NCI-H1436 treated with DMSO at 0.1 percent for 48 hours (cell line): ENCODE results near the gene FAM117A.
"Not testable (repeated sequence)": the region's sequence is repeated elsewhere in the genome, so short reads cannot be mapped to it uniquely, and the experiment has no call there.

Experiments
- DNase-seq: peaks from one replicate; lab custom pipeline; 2025; lab: John Stamatoyannopoulos, UW

The FAM117A gene

GRCh38 chr17:49762151-49762941 lies 1.6 kb downstream of the FAM117A start:
- DNase-seq = no peak

- DNase-seq = no peak
Observed at GRCh38 chr17:49760932-49761558, 2.9 kb downstream of the FAM117A start.

- no peak for DNase-seq
Observed at GRCh38 chr17:49760296-49760695, 3.6 kb downstream of the FAM117A start.

GRCh38 chr17:49759203-49759602 lies 4.7 kb downstream of the FAM117A start:
- no peak for DNase-seq

GRCh38 chr17:49758464-49759010 lies 5.4 kb downstream of the FAM117A start:
- DNase-seq = not testable (repeated sequence)

GRCh38 chr17:49757151-49757777 lies 6.7 kb downstream of the FAM117A start:
- no peak for DNase-seq

- DNase-seq = no peak
Observed at GRCh38 chr17:49756323-49757150, 7.4 kb downstream of the FAM117A start.

GRCh38 chr17:49755663-49756283 lies 8.2 kb downstream of the FAM117A start:
- no peak for DNase-seq

GRCh38 chr17:49753959-49754391 lies 10.0 kb downstream of the FAM117A start:
- no peak for DNase-seq

- no peak for DNase-seq
Observed at GRCh38 chr17:49752508-49752907, 11.4 kb downstream of the FAM117A start.

- no peak for DNase-seq
Observed at GRCh38 chr17:49749730-49750129, 14.2 kb downstream of the FAM117A start.

GRCh38 chr17:49748791-49749190 lies 15.1 kb downstream of the FAM117A start:
- DNase-seq = no peak

- no peak for DNase-seq
Observed at GRCh38 chr17:49748223-49748622, 15.7 kb downstream of the FAM117A start.

GRCh38 chr17:49747632-49748031 lies 16.3 kb downstream of the FAM117A start:
- DNase-seq = no peak

GRCh38 chr17:49746791-49747490 lies 17.0 kb downstream of the FAM117A start:
- no peak for DNase-seq

- no peak for DNase-seq
Observed at GRCh38 chr17:49745175-49746139, 18.5 kb downstream of the FAM117A start.

GRCh38 chr17:49742166-49742638 lies 21.7 kb downstream of the FAM117A start:
- no peak for DNase-seq

GRCh38 chr17:49741692-49742076 lies 22.2 kb downstream of the FAM117A start:
- no peak for DNase-seq

- DNase-seq = no peak
Observed at GRCh38 chr17:49741009-49741691, 22.8 kb downstream of the FAM117A start.
